Stimulated activated CD4-positive, alpha-beta T cell treated with anti-CD3 and anti-CD28 coated beads, Interleukin-1b, Interleukin-23, amount 100 ng/mL, for 48 hours (primary cell): Measurements from ENCODE around the gene CCL26.
"Not testable (repeated sequence)": the region's sequence is repeated elsewhere in the genome, so short reads cannot be mapped to it uniquely, and the experiment has no call there.

Experiments used
- DNase-seq: peaks from one replicate; pipeline ENCODE4 v3.0.0-alpha.2; 2020

Gene CCL26

GRCh38 chr7:75772081-75773077 is at the start of gene CCL26:
Gene CCL26, minus strand, starts transcription at chr7:75772211. Its CDS starts 35 bp downstream, at chr7:75772176.
- DNase-seq = no peak

GRCh38 chr7:75820688-75821087 is 48.7 kb upstream of the CCL26 start:
- no peak for DNase-seq

- DNase-seq = no peak
These were observed 47.7 kb upstream of the CCL26 start for GRCh38 chr7:75819711-75820110.

- DNase-seq = no peak
These were observed 46.5 kb upstream of the CCL26 start for GRCh38 chr7:75818472-75818871.

- no peak for DNase-seq
These were observed 45.1 kb upstream of the CCL26 start for GRCh38 chr7:75817116-75817515.

GRCh38 chr7:75815418-75816064 is 43.5 kb upstream of the CCL26 start:
- DNase-seq = no peak

GRCh38 chr7:75814407-75814947 is 42.5 kb upstream of the CCL26 start:
- DNase-seq = no peak

GRCh38 chr7:75813781-75814236 is 41.8 kb upstream of the CCL26 start, which contains the start of gene CCL24:
Gene CCL24, minus strand, starts transcription at chr7:75813806. Its CDS starts 91 bp downstream, at chr7:75813715.
- DNase-seq = no peak

- DNase-seq = no peak
These were observed 41.1 kb upstream of the CCL26 start for GRCh38 chr7:75813084-75813483.

- no peak for DNase-seq
These were observed 40.1 kb upstream of the CCL26 start for GRCh38 chr7:75811894-75812678.

GRCh38 chr7:75809396-75809795 is 37.4 kb upstream of the CCL26 start:
- no peak for DNase-seq

GRCh38 chr7:75808106-75808505 is 36.1 kb upstream of the CCL26 start:
- no peak for DNase-seq

GRCh38 chr7:75807452-75807851 is 35.4 kb upstream of the CCL26 start:
- no peak for DNase-seq

GRCh38 chr7:75806560-75807307 is 34.7 kb upstream of the CCL26 start:
- DNase-seq = no peak

GRCh38 chr7:75804705-75805104 is 32.7 kb upstream of the CCL26 start:
- DNase-seq = no peak

GRCh38 chr7:75804004-75804403 is 32.0 kb upstream of the CCL26 start:
- no peak for DNase-seq

- DNase-seq = no peak
These were observed 30.5 kb upstream of the CCL26 start for GRCh38 chr7:75802552-75802821.

- no peak for DNase-seq
These were observed 26.8 kb upstream of the CCL26 start for GRCh38 chr7:75798770-75799169.

- no peak for DNase-seq
These were observed 24.4 kb upstream of the CCL26 start for GRCh38 chr7:75796420-75796819.

GRCh38 chr7:75795831-75796285 is 23.8 kb upstream of the CCL26 start:
- no peak for DNase-seq

- no peak for DNase-seq
These were observed 21.7 kb upstream of the CCL26 start for GRCh38 chr7:75793676-75794075.

- DNase-seq = not testable (repeated sequence)
These were observed 20.6 kb upstream of the CCL26 start for GRCh38 chr7:75792567-75792966.
